Fibroblast of skin of right quadriceps (primary cell): ENCODE data around the gene GNB3.
"Not testable (repeated sequence)": the region's sequence is repeated elsewhere in the genome, so short reads cannot be mapped to it uniquely, and the experiment has no call there.

Experiments
- DNase-seq: peaks from one replicate; pipeline ENCODE4 v3.0.0-alpha.2; 2013

The GNB3 gene

GRCh38 chr12:6863586-6864321 is 23.0 kb downstream of the GNB3 start:
- DNase-seq, result no peak

- DNase-seq, result not testable (repeated sequence)
Observed at GRCh38 chr12:6865307-6865706, 24.6 kb downstream of the GNB3 start.

DNA sequence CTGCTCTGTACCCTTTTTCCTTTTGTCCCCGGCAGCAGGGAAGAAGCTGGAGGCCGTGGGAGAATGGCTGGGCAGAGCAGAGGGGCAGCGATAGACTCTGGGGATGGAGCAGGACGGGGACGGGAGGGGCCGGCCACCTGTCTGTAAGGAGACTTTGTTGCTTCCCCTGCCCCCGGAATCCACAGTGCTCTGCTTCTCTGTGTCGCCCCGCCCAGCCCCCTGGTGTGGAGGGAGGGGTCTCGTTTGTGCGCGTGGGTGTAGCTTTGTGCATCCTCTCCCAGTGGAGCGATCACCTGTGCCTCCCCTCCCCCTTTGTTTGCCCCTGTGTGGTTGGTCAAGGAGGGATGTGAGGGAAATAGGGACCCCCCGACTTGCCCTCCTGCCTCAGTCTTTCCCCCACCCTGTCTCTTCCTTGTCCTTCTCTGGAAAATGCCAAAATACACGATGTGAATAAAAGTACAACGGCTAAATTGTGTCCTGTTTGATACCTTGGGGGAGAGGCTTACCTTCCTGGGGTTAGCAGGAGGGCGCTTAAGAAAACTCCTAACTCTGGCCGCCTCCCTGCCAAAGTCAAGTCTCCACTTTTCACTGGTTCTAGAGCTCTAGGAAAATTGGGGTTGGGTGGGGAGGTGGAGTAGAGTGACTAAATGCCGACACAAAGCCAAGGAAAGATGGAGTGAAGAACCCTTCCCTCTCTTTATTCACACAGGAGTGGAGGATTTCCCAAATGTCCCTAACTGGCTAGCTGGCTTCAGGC is 25.6 kb downstream of the GNB3 start:
- DNase-seq, result no peak

DNA sequence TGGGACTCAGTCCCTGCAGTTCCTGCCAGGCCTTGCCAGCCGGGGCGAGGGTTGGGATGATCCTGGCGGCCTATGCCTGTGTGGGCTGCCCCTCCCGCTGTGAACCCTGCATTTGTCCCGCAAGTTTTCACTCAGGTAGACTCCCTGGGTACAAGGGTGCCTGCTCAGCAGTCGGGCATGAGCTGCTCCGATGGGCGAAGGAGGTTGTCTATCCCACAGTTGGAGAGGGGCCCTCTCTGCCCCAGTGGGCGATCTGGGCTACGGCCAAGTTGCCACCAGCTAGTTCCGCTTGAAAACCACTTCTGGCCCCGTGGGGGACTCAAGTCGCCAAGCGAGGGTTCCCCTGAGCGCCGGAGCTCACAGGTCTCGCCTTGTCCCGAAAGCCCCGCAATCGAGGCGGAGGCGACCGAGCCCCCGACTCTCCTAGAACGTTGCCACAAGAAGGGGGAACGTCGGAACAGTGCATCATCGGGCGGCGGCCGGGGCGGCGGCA is 26.2 kb downstream of the GNB3 start:
- no peak for DNase-seq

DNA sequence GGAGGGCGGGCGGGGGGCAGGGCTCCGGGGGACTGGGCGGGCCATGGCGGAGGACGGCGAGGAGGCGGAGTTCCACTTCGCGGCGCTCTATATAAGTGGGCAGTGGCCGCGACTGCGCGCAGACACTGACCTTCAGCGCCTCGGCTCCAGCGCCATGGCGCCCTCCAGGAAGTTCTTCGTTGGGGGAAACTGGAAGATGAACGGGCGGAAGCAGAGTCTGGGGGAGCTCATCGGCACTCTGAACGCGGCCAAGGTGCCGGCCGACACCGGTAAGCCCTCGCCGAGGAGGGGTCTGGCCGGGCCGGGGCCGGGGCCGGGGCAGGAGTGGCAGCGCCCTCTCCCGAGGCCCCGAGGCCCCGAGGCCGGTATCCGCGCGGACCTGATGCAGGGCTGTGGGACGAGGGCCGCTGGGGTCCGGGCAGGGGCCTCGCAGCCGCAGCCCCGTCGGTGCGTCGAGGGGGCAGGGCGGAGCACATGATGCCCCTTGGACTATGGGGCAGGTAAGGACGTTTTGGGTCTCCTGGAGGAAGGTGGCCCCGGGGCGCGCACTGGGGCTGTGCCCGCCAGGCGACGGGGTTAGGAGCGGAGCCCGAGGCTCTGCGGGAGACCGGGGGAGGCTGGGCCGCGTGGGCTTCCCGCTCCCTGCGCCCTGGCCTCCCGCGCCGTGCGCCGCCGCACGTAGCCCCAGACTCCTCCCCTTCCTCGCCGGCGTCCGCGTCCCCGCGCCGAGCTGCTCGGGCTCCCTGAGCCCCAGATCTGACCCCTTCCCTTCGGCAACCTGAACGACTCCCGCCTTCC is 26.9 kb downstream of the GNB3 start, which contains the start of gene TPI1:
TSS of gene TPI1 (plus strand) at position 119 of the 798 bp plus-strand sequence. CDS start at position 155, 36 bp downstream.
- DNase-seq, result peak; percentile 77

DNA sequence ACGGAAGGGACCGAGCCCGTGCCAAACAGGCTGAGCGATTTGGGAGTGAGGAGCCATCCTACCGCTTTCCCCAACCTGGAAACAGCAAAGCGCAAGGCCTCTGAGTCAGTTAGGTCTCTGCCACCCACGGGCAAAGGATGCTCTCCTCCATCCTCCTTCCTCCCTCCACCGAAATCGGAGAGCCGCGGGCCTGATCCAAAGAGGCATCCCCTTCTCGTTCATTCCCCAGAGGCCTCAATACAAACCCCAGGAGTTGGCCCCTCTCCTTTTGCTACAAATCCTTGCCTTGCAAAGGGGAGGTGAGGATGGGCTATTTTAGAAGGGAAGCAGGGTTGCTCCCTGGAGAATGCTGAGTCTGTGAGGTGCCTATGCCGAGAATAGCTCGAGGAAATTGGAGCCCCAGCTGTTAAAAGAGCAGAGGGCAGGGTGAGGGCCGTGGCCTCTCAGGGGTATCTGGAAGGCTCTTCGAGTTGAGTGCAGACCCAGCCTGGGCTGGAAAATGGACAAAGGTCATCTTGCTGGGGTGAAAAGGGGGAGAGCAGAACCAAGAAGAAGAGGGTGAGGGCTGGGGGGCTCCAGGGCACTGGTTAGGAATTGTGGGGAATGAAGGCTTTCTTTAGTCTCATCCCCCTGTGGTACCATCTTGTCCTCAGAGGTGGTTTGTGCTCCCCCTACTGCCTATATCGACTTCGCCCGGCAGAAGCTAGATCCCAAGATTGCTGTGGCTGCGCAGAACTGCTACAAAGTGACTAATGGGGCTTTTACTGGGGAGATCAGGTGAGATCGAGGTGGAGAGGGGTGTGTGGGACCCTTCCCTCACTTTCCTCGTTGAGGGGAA is 27.7 kb downstream of the GNB3 start:
- DNase-seq, result no peak

DNA sequence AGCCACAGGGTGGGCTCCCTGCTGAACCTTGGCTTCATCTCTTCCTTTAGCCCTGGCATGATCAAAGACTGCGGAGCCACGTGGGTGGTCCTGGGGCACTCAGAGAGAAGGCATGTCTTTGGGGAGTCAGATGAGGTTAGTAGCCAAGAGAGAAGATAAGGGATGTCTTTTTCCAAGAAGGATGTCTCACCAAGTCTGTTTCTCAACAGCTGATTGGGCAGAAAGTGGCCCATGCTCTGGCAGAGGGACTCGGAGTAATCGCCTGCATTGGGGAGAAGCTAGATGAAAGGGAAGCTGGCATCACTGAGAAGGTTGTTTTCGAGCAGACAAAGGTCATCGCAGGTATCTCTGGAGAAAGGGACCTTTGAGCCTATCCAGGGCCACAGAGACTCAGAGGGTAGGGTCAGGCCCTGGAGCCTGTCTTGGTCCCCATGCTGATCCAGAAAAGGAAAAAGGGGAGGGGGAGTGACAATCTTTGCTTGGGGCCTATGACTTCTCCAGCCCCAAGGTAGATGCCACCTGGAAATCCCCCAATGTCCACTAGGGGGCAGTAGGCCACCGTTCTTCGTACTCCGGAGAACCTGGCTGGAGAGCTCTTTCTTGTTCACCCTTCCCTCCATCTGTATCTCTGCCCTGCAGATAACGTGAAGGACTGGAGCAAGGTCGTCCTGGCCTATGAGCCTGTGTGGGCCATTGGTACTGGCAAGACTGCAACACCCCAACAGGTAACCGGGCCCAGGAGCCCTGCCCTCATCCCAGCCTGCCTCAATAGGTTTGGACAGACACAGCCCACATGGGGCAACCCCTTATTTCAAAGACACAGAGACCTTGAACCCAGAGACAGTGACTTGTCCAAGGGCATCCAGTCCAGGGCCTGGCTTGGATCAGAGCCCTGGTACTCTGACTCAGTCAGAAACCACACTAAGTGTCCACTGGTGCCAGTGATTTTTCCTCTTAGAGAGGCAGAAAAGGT is 28.6 kb downstream of the GNB3 start:
- DNase-seq, result peak; percentile 69

DNA sequence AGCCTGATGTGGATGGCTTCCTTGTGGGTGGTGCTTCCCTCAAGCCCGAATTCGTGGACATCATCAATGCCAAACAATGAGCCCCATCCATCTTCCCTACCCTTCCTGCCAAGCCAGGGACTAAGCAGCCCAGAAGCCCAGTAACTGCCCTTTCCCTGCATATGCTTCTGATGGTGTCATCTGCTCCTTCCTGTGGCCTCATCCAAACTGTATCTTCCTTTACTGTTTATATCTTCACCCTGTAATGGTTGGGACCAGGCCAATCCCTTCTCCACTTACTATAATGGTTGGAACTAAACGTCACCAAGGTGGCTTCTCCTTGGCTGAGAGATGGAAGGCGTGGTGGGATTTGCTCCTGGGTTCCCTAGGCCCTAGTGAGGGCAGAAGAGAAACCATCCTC is 29.6 kb downstream of the GNB3 start:
- DNase-seq, result not testable (repeated sequence)

- DNase-seq, result no peak
Observed at GRCh38 chr12:6871052-6871957, 30.6 kb downstream of the GNB3 start.

- DNase-seq, result peak; percentile 70
Observed at GRCh38 chr12:6872073-6873048, 31.6 kb downstream of the GNB3 start.

GRCh38 chr12:6873094-6874014 is 32.6 kb downstream of the GNB3 start, which contains the start of gene SPSB2:
Gene SPSB2 (minus strand): TSS chr12:6873303. CDS start chr12:6872901, 402 bp downstream.
- peak; percentile 93 for DNase-seq

GRCh38 chr12:6874015-6874368 is 33.3 kb downstream of the GNB3 start:
- not testable (repeated sequence) for DNase-seq

- DNase-seq, result not testable (repeated sequence)
Observed at GRCh38 chr12:6879824-6880223, 39.1 kb downstream of the GNB3 start.

- DNase-seq, result no peak
Observed at GRCh38 chr12:6883252-6883651, 42.5 kb downstream of the GNB3 start.

DNA sequence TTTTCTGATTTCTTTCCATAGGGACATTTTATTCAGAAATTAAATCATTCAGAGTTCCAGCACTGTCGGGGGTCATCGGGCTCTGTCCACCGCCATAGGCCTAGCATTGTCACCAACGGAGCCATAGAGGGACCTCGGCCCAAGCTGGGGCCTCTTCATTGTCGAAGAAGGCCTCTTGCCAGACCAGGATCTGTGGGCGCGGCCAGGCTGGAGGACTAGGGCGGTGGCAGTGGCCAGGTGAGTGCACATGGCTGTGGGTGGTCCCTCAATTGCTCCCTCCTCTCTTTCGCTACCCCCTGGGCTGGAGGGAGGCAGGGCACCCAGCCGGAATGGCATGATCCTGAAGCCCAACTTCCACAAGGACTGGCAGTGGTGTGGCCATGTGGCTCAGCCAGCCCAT is 43.0 kb downstream of the GNB3 start:
- DNase-seq, result no peak

DNA sequence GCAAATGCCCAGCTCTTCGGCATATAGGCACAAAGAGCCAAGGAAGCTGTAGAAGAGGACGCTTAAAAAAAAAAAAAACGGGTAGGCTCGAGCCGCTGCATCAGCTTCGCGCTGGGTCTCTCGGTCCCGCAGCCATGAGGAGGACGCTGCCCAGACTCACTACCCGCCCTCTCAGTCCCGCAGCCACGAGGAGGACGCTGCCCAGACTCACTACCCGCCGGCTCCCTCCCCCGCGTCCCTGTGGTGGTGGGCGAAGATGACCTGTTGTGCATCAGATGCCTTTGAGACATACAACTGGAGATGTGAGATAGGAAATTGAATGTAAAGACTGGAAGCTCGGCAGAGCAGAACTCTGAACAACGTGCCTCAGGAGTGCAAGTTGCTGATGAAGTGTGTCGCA is 43.8 kb downstream of the GNB3 start:
- no peak for DNase-seq
